Suprapubic skin (tissue), 4 donors: ENCODE results near the gene RTL1. TPM values are rescaled to one million over a fixed set of nuclear protein-coding genes. Genes with fewer than 3 reads are reported as not detected.

Experiments
- DNase-seq, 2 donors: peaks; one replicate each; pipeline ENCODE4 v3.0.0-alpha.2; 2019; ENCODE audit warnings: low spot score in 2 of 2
- H3K27ac ChIP-seq: fragments of 200-600 bp; sonication (generic); one replicate; pipeline ENCODE4 v1.5.1; 2019
- H3K27me3 ChIP-seq: fragments of 200-600 bp; sonication (generic); one replicate; pipeline ENCODE4 v1.5.1; 2019
- H3K36me3 ChIP-seq: fragments of 200-600 bp; sonication (generic); one replicate; pipeline ENCODE4 v1.5.1; 2019
- H3K4me1 ChIP-seq: fragments of 200-600 bp; sonication (generic); one replicate; pipeline ENCODE4 v1.5.1; 2019
- H3K4me3 ChIP-seq: fragments of 200-600 bp; sonication (generic); one replicate; pipeline ENCODE4 v1.5.1; 2019; ENCODE audit warnings: mild to moderate bottlenecking
- H3K9me3 ChIP-seq: fragments of 200-600 bp; sonication (generic); one replicate; pipeline ENCODE4 v1.5.1; 2019
- CTCF ChIP-seq, 2 donors: fragments of 200-600 bp in 1 of 2; fragments of 450-650 bp in 1 of 2; sonication (generic) in 1 of 2; IDR thresholded peaks; one replicate each; pipeline ENCODE4 v1.5.1; 2016 to 2019; ENCODE audit warnings: antibody characterized with exemption in 2 of 2, mild to moderate bottlenecking in 1 of 2, moderate library complexity in 1 of 2
- EP300 ChIP-seq: sonication (generic); formaldehyde crosslinking; IDR thresholded peaks from one replicate; pipeline ENCODE4 v1.6.1; 2017; ENCODE audit warnings: antibody characterized with exemption
- POLR2A ChIP-seq, 2 donors: fragments of 450-650 bp; IDR thresholded peaks; one replicate each; pipeline ENCODE4 v1.6.1; 2017; ENCODE audit warnings: antibody characterized with exemption in 2 of 2, mild to moderate bottlenecking in 2 of 2, moderate library complexity in 2 of 2
- POLR2AphosphoS5 ChIP-seq, 3 donors: sonication (generic); formaldehyde crosslinking; IDR thresholded peaks; one replicate each; pipeline ENCODE4 v1.6.1; 2017; ENCODE audit warnings: antibody characterized with exemption in 3 of 3
- WGBS: methylation state at CpG from one replicate; pipeline ENCODE4 v1.1.5; 2018; 5-methylcytosine and 5-hydroxymethylcytosine counted together
- total RNA-seq, 4 donors: library from RNA; depleted of rRNA; stranded (reverse); fragments of >200 nt; gene quantifications; one replicate each; pipeline ENCODE4 v1.1.0, GENCODE V29; 2016

The RTL1 gene
- total RNA-seq, 4 donors from 2014 or later: not detected

- DNase-seq: no peak
- H3K9me3 ChIP-seq: no peaks in the 10 kb centered on the region
- 97% methylated on average over 13 of the region's 13 CpGs for WGBS
- no peaks in the 10 kb centered on the region for H3K36me3 ChIP-seq
- H3K27me3 ChIP-seq: peaks cover 4% of the 10 kb centered on the region
- H3K4me3 ChIP-seq: no peak overlapping the region
- H3K27ac ChIP-seq: no peak overlapping the region
- peaks cover 14% of the 10 kb centered on the region for H3K4me1 ChIP-seq
- TF ChIP-seq POLR2A (IDR thresholded peaks at IDR 0.05) (no peak), CTCF (IDR thresholded peaks at IDR 0.05) (no peak), EP300 (no peak), POLR2AphosphoS5 (IDR thresholded peaks at IDR 0.05) (no peak)
Observed at GRCh38 chr14:100884456-100884855, 19.1 kb downstream of the RTL1 start.

GRCh38 chr14:100883789-100884101 is 19.8 kb downstream of the RTL1 start:
- Histone ChIP-seq H3K36me3 (no peaks in the 10 kb centered on the region), H3K9me3 (no peaks in the 10 kb centered on the region), H3K27me3 (peaks cover 4% of the 10 kb centered on the region), H3K4me3 (no peak overlapping the region), H3K27ac (no peak overlapping the region), H3K4me1 (peaks cover 11% of the 10 kb centered on the region)
- TF ChIP-seq CTCF (IDR thresholded peaks at IDR 0.05): no peak
- TF ChIP-seq POLR2A (IDR thresholded peaks at IDR 0.05): no peak
- no peak for TF ChIP-seq POLR2AphosphoS5 (IDR thresholded peaks at IDR 0.05)
- WGBS: 75% methylated on average over 4 of the region's 11 CpGs
- no peak for DNase-seq

- no peak for TF ChIP-seq POLR2AphosphoS5 (IDR thresholded peaks at IDR 0.05)
- TF ChIP-seq CTCF (IDR thresholded peaks at IDR 0.05): no peak
- no peak for TF ChIP-seq POLR2A (IDR thresholded peaks at IDR 0.05)
- no peak for TF ChIP-seq EP300
- Histone ChIP-seq H3K4me1 (peaks cover 9% of the 10 kb centered on the region), H3K36me3 (no peaks in the 10 kb centered on the region), H3K27me3 (peaks cover 5% of the 10 kb centered on the region), H3K27ac (no peak overlapping the region), H3K9me3 (no peaks in the 10 kb centered on the region), H3K4me3 (no peak overlapping the region)
- DNase-seq: no peak
- WGBS: 93% methylated on average over 38 of the region's 46 CpGs
Observed at GRCh38 chr14:100882991-100883788, 20.3 kb downstream of the RTL1 start.

GRCh38 chr14:100882026-100882967 is 21.2 kb downstream of the RTL1 start:
- Histone ChIP-seq H3K4me1 (peaks cover under 1% of the 10 kb centered on the region), H3K36me3 (no peaks in the 10 kb centered on the region), H3K9me3 (no peaks in the 10 kb centered on the region), H3K27ac (no peak overlapping the region), H3K27me3 (peaks cover 7% of the 10 kb centered on the region), H3K4me3 (no peak overlapping the region)
- TF ChIP-seq CTCF (IDR thresholded peaks at IDR 0.05) (no peak), POLR2A (IDR thresholded peaks at IDR 0.05) (no peak), POLR2AphosphoS5 (IDR thresholded peaks at IDR 0.05) (no peak), EP300 (no peak)
- no peak for DNase-seq
- WGBS: 94% methylated on average over 49 of the region's 49 CpGs
